ENCODE measurements around the gene TACR1.
"Not testable (repeated sequence)": the region's sequence is repeated elsewhere in the genome, so short reads cannot be mapped to it uniquely, and the experiment has no call there.

Gene TACR1

DNA sequence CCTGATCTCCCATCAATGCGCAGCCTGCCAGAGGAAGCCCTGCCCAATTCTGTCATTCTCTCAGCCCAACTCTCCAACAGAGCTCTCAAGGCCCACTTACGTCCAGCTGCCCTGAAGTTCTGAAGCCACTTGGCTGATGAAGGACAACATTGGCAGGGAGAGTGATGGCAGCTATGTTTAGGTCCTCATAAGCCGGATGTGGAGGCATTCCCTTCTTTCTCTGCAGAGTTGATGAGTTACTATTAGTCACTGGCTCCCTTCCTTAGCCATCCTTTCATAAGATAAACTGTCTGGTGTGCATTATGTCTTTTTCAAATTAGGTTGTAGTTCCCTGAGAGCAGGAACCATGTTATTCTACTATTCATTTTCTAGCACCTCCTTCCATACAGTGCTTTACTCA is 22.5 kb upstream of the TACR1 start:
- TF ChIP-seq, protein P1, sequence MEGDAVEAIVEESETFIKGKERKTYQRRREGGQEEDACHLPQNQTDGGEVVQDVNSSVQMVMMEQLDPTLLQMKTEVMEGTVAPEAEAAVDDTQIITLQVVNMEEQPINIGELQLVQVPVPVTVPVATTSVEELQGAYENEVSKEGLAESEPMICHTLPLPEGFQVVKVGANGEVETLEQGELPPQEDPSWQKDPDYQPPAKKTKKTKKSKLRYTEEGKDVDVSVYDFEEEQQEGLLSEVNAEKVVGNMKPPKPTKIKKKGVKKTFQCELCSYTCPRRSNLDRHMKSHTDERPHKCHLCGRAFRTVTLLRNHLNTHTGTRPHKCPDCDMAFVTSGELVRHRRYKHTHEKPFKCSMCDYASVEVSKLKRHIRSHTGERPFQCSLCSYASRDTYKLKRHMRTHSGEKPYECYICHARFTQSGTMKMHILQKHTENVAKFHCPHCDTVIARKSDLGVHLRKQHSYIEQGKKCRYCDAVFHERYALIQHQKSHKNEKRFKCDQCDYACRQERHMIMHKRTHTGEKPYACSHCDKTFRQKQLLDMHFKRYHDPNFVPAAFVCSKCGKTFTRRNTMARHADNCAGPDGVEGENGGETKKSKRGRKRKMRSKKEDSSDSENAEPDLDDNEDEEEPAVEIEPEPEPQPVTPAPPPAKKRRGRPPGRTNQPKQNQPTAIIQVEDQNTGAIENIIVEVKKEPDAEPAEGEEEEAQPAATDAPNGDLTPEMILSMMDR (IDR thresholded peaks at IDR 0.05; ENCODE audit: control extremely low read depth, extremely low read depth, low read depth, missing control alignments): no peak
- POLR2A ChIA-PET: no interaction called here
- CTCF ChIA-PET: interaction anchor here (1.6 kb wide), 1 partner anchor 20 kb away, joined by 3 read pairs; no protein-coding TSS in a partner anchor
- no peak for DNase-seq (ENCODE audit: extremely low spot score)

DNA sequence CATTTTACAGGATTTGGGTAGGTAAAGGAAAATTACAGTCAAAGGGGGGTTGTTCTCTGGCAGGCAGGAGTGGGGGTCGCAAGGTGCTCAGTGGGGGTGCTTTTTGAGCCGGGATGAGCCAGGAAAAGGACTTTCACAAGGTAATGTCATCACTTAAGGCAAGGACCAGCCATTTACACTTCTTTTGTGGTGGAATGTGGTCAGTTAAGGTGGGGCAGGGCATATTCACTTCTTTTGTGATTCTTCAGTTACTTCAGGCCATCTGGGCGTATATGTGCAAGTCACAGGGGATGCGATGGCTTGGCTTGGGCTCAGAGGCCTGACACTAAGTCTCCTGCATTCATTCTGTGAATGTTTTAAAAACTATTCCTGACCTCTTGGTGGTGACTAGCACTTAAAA is 19.9 kb upstream of the TACR1 start:
- POLR2A ChIA-PET; DNase-seq (ENCODE audit: extremely low spot score); CTCF ChIA-PET: not testable (repeated sequence)

DNA sequence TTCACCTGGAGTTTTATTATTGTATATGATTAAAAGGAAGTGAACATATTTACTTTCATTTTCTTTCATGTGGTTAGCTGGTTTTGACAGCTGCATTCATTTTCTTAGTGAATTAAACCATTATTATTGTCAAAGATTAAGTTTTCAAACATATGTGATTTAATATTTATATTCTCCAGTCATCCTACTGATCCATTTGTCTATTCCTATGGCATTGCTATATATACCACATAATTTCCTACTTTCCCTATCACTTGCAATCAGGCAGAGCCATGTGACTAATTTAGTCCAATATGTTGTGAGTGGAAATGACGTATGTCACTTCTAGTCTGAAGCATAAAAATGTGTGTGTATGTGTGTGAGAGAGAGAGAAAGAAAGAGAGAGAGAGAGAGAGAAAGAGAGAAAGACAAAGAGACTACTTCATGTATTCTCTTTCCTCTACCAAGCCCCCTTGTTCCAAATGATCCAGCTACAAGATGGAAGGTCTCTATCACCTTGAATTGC is 12.0 kb upstream of the TACR1 start:
- DNase-seq (ENCODE audit: extremely low spot score): no peak
- CTCF ChIA-PET: interaction anchor here (1.4 to 1.5 kb wide), 2 partner anchors 10 to 11 kb away, joined by 3 to 4 read pairs; no protein-coding TSS in a partner anchor
- TF ChIP-seq, protein P1 (IDR thresholded peaks at IDR 0.05; ENCODE audit: control extremely low read depth, extremely low read depth, low read depth, missing control alignments): no peak
- POLR2A ChIA-PET: no interaction called here

DNA sequence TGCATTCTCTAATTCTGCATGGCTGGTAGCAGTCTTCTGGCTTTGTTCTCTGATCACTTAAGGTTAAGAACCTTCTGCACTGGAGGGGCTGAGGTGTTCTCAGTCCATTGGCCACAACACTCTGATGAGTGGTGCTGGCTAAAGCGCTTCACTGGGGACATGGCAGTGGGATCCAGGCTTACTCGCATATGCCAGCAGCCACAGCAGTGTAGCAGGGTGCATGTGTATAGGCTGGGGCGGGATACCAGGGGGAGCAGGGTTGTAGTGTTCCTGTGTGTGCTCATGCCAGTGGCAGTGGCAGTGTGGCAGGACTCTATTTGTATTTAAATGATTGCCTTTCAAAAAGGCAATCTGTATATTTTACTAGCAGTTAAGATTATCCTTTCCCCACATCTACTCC is 11.1 kb upstream of the TACR1 start:
- CTCF ChIA-PET: interaction anchor here (1.5 kb wide), 1 partner anchor 9 kb away, joined by 4 read pairs; no protein-coding TSS in a partner anchor
- POLR2A ChIA-PET: no interaction called here
- TF ChIP-seq, protein P1 (IDR thresholded peaks at IDR 0.05; ENCODE audit: control extremely low read depth, extremely low read depth, low read depth, missing control alignments): no peak
- DNase-seq (ENCODE audit: extremely low spot score): no peak

DNA sequence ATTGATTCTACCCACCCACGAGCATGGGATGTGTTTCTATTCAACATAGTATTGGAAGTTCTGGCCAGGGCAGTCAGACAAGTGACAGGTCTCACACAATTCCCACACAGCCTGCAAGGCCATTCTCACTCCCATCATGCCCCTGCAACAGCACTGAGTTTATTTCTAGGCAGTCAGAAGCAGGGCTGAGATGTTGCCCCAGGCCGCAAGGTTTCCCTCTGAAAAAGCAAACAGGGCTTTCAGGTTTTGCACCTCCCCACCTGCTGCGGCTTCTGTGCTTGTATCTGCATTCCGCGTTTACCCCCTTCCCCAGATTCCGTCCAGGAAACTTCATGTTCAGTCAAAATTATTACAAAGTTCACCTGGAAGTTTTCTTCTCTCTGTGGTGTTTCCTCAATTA is 9.4 kb upstream of the TACR1 start:
- CTCF ChIA-PET: no interaction called here

DNA sequence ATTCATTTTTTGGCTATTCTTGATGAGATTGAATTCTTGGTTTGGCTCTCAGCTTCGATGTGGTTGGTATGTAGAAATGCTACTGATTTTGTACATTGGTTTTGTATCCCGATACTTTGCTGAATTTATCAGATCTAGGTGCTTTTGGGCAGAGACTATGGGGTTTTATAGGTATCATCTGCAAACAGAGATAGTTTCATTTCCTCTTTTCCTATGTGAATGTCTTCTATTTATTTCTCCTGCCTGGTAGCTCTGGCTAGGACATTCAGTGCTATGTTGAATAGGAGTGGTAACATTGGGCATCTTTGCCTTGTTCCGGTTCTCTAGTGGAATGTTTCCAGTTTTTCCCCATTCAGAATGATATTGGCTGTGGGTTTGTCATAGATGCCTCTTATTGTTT is 5.5 kb upstream of the TACR1 start:
- ChIA-PET POLR2A (no interaction called here), CTCF (no interaction called here)
- TF ChIP-seq, protein P1 (IDR thresholded peaks at IDR 0.05; ENCODE audit: control extremely low read depth, extremely low read depth, low read depth, missing control alignments): no peak
- DNase-seq (ENCODE audit: extremely low spot score): no peak

More for the DNA sequence above, 9.4 kb upstream of the TACR1 start:
- POLR2A ChIA-PET: no interaction called here
- DNase-seq (ENCODE audit: extremely low spot score): no peak
- TF ChIP-seq, protein P1 (IDR thresholded peaks at IDR 0.05; ENCODE audit: control extremely low read depth, extremely low read depth, low read depth, missing control alignments): no peak

DNA sequence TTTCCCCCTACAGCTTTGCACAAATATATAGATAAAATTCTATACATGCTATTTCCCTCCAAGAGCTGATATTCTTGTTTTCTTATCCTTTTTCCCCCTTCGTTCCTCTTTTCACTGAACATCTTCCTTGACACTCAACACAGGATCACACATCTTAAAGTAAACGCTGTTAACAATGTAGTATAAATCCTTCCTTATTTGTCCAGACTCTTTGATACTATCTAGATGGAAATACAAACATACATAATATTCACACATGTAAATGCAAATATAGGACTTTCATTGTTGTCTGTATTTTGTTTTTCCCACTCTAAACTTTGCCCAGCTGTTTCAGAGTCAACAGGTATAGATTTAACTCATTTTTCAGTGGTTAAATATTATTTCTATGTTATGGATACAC is 3.0 kb upstream of the TACR1 start:
- CTCF ChIA-PET: interaction anchor here (1.2 to 1.6 kb wide), 4 partner anchors 8 to 406 kb away, joined by 3 to 4 read pairs (median 4); no protein-coding TSS in a partner anchor
- POLR2A ChIA-PET: no interaction called here

More for the DNA sequence above, 3.0 kb upstream of the TACR1 start:
- TF ChIP-seq, protein P1 (IDR thresholded peaks at IDR 0.05; ENCODE audit: control extremely low read depth, extremely low read depth, low read depth, missing control alignments): no peak
- DNase-seq (ENCODE audit: extremely low spot score): no peak

Data from GM10248 (cell line).